Activated T-cell treated with anti-CD3 and anti-CD28 coated beads, Interleukin-2, amount 50 U/mL, for 24 hours (primary cell): Measurements from ENCODE around the gene ADAM12.

Experiments
- DNase-seq: peaks from one replicate; pipeline ENCODE4 v3.0.0-alpha.2; 2020
- H3K27ac Mint-ChIP-seq: 2 replicates; pipeline ENCODE4 v1.8.0; 2020; ENCODE audit warnings: mild to moderate bottlenecking, mixed read lengths
- H3K27me3 Mint-ChIP-seq: 2 replicates; pipeline ENCODE4 v1.8.0; 2020; ENCODE audit warnings: mixed read lengths
- H3K36me3 Mint-ChIP-seq: 2 replicates; pipeline ENCODE4 v1.8.0; 2020; ENCODE audit warnings: low read depth, mixed read lengths
- H3K4me1 Mint-ChIP-seq: 2 replicates; pipeline ENCODE4 v1.8.0; 2020; ENCODE audit warnings: low read depth, mixed read lengths
- H3K4me3 Mint-ChIP-seq: 2 replicates; pipeline ENCODE4 v1.8.0; 2020; ENCODE audit warnings: mild to moderate bottlenecking, moderate library complexity, mixed read lengths
- H3K9me3 Mint-ChIP-seq: 2 replicates; pipeline ENCODE4 v1.8.0; 2020; ENCODE audit warnings: mixed read lengths

Gene ADAM12

DNA sequence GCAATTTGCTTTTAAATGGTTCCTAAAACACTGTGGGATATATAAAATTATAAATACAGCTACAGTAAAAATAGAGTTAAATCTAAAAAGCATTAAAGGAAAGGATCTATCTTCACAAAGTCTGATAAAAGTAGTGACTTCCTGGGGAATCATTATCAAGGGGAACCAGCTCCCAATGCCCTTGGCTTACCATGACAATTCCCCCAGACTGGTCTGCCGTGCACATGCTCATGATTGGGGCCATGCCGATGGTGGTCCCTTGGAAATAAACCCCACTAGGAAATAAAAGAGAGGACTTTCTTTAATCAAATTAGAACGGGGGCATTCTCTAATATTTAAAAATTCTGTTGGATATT lies 290.1 kb downstream of the ADAM12 start:
- H3K4me1 Mint-ChIP-seq: no peaks in the 10 kb centered on the region

DNA sequence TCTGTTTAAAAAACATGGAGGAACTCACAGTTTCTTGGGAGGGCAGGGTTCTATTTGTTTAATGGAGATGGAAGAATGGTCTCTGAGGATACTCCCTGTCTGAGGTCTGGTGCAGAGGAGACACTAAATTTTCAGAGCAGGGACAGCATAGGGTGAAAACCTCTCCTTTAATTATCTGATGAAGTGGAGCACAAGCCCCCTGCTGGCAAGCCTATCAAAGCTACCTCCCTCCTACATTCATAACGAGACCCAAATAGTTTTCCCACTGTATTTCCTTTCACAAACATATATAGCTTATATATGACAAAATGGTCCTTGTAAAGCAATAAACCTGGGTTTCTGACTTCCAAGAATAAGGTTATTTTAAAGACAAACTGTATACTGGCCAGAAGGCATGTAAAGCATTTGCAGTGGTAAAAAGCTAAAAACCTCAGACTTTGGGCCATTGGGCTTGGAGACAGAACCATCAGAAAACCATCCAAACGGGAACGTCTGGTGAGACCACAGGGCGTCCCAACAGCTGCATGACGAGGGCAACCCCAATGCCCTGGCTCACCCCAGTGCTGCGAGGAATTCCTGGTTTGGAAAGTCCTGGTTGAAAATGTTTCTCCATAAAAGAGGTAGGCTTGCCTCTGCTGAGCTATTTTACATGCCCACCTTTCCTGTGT lies 290.6 kb downstream of the ADAM12 start:
- DNase-seq: no peak
- no peaks in the 10 kb centered on the region for H3K36me3 Mint-ChIP-seq
- peaks cover 2% of the 10 kb centered on the region for H3K27me3 Mint-ChIP-seq
- H3K9me3 Mint-ChIP-seq: no peaks in the 10 kb centered on the region
- H3K4me3 Mint-ChIP-seq: no peak overlapping the region
- H3K4me1 Mint-ChIP-seq: no peaks in the 10 kb centered on the region
- H3K27ac Mint-ChIP-seq: no peak overlapping the region

More for the DNA sequence above, 290.1 kb downstream of the ADAM12 start:
- no peak for DNase-seq
- no peaks in the 10 kb centered on the region for H3K36me3 Mint-ChIP-seq
- H3K4me3 Mint-ChIP-seq: no peak overlapping the region
- H3K27ac Mint-ChIP-seq: no peak overlapping the region
- peaks cover 2% of the 10 kb centered on the region for H3K27me3 Mint-ChIP-seq
- no peaks in the 10 kb centered on the region for H3K9me3 Mint-ChIP-seq

DNA sequence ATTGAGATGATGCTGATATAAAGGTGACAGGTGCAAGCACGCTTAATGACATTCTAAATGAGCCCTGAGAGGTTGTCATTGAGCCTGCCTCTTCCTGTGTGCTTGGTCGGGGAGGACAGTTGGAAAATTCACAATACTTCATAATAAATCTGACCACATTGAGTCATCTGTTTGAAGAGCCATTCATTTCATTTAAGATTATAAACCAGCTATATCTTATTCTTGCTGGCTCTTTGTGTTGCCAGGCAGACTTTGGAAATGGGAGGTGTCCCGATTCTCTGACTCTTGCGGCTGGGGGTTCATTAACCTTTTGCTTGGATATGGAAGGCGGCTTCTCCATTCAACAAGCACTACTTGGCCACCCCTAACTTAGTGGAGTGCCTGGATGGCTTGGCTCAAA lies 293.7 kb downstream of the ADAM12 start:
- H3K4me1 Mint-ChIP-seq: no peaks in the 10 kb centered on the region
- H3K27ac Mint-ChIP-seq: no peak overlapping the region
- no peaks in the 10 kb centered on the region for H3K36me3 Mint-ChIP-seq
- H3K27me3 Mint-ChIP-seq: peaks cover 2% of the 10 kb centered on the region
- H3K9me3 Mint-ChIP-seq: no peaks in the 10 kb centered on the region
- no peak for DNase-seq
- no peak overlapping the region for H3K4me3 Mint-ChIP-seq

DNA sequence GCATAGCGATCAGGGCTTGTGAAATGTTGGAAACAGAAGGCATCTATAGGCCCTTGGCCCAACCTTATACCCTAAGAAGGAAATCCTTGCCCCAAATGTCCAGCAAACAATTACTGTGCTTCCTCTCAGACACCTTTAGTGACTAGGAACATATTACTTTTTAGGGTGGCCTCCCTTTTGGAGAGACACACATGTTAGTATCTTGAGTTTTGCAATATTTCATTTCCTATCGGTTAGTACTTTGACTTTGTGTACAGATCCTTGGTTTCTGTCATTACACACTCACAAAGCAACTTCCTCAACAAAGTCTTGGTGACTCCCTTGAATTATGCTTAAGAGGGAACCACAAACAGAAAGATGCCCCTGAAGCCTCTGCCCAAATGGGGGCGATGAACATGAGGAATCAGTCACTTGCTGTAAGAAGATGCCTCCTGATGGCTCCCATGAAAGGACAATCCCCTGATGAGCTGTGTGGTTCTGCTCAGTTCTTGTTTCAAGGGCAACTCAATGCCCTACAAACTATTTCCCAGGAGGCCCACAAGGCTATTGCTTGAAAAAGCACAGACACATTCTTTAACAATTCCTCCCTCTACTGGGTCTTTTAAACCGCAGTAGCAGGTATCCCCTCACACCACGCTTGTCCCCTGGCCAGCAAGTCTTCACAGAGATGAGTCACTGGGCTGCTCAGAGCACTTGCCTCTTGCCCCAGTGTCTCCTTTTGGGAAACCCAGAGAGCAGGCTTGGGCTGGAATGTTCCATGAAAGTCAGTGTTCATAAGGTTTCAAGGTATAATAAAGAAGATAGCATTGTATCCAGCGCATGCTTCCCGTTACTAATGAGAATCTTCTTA lies 295.7 kb downstream of the ADAM12 start:
- Mint-ChIP-seq H3K27me3 (peaks cover 2% of the 10 kb centered on the region), H3K9me3 (no peaks in the 10 kb centered on the region), H3K36me3 (no peaks in the 10 kb centered on the region), H3K4me1 (no peaks in the 10 kb centered on the region), H3K27ac (no peak overlapping the region), H3K4me3 (no peak overlapping the region)
- no peak for DNase-seq

DNA sequence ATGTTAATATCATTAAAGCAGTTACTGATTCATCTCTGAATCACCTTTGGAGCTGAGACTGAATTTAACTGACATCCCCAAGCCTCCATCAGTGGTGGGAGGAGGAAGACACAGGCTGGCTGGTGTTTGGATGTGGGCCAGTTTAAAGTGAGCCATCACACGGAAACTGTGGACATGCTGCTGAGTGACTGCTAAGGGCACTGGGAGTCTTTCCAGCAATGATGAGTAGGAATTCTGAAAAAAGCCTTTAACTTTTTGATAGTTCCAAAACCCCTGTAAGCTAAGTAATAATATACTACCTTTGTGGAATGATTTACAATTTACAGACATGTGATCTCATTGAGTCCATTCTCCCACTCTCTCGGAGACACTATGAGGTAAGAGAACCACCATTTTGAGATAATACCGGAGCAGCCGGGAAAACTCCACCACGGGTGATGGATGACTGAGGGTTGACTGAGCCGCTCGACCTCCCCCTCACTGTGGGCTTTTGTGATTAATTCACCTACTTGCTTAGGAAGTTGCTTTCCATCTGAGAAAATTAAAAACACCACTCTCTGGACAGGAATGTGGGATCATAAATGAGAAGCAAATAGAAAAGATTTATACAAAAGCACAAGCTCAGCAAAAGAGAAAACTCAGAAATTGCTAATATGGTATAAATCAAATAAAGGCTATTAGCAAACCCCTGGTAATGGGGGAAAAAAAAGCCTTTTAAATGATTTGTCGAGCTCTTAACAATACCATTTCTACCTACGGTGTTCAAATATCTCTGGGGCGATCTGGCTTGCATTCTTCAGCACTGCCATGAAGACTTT lies 297.2 kb downstream of the ADAM12 start:
- Mint-ChIP-seq H3K4me1 (no peaks in the 10 kb centered on the region), H3K9me3 (no peaks in the 10 kb centered on the region), H3K27ac (no peak overlapping the region), H3K36me3 (no peaks in the 10 kb centered on the region), H3K4me3 (no peak overlapping the region), H3K27me3 (no peaks in the 10 kb centered on the region)
- DNase-seq: no peak

DNA sequence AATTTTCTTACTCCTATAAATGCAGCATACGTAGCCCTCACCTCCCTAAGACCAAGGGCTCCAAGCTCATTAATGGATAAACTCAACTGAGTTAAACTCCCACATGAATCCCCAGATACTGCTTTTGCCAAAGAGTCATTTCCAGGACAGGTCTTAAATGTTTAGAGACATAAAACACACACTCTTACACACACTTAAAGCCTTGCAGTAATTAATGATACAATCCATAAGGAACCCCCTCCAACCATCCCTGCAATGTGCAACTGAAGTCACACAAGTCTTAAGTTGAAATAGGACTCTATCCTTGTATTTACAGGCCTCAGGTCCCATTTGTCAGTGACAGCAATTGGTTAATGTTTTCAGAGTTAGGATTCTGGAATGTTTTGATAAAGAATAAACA lies 297.8 kb downstream of the ADAM12 start:
- Mint-ChIP-seq H3K4me3 (no peak overlapping the region), H3K4me1 (no peaks in the 10 kb centered on the region), H3K9me3 (no peaks in the 10 kb centered on the region), H3K27ac (no peak overlapping the region), H3K27me3 (no peaks in the 10 kb centered on the region), H3K36me3 (no peaks in the 10 kb centered on the region)
- no peak for DNase-seq

DNA sequence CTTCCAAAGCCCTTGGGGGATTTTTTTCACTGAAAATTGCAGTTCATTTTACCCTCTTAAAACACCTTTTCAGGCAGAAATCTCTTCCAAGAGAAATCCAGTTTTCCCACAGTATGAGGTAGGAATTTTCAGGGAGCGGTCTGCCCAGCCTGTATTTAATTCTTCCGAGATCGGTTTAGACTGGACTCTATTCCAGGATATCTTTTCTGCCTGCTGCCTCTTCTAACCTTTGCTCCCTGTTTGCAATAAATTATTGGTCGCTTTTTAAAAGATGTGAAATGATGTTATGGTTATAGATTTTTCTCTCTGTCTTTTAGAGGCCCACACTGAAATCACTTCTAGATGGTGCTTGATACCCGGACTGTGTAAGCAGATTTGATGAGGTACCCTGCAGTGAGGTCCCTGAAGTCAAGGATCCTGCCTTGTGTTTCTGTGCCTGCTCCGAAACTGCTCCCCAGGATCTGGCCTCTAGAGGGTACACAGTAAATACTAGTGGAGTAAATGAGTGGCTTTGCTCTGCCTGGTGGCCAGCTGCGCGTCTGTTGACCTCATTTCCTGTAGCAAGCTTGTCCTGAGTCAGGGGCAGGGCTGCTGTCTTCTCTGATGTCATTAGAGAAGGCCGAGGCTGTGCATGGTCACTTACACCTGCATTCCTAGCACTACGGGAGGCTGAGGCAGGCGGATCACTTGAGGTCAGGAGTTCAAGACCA lies 300.3 kb downstream of the ADAM12 start:
- H3K9me3 Mint-ChIP-seq: no peaks in the 10 kb centered on the region
- no peaks in the 10 kb centered on the region for H3K27me3 Mint-ChIP-seq
- no peaks in the 10 kb centered on the region for H3K36me3 Mint-ChIP-seq
- H3K27ac Mint-ChIP-seq: no peak overlapping the region
- no peaks in the 10 kb centered on the region for H3K4me1 Mint-ChIP-seq
- DNase-seq: no peak
- no peak overlapping the region for H3K4me3 Mint-ChIP-seq

DNA sequence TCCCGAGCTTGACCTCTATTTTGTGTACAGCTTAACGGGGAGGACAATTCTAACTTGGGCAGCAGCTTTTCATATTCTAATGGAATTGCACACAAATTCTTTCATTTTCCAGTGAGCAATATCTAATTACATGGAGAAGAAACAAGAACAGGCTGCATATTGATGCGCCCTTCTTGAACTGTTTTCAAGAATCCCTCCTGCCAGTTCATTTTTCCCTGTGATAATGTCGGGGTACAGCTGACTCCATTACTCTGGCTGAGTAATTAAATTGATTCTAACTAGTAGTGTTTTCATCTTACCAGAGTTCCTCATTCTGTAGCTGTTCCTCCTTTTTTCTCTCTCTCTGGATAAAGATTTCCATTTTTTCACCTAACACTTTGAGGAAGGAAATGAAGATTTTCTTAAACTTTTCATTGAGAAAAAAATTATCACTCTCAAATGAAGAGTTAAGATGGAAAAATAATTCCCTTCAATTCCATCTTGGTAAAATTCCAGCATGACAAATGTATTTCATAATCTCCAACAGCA lies 301.1 kb downstream of the ADAM12 start:
- no peak overlapping the region for H3K4me3 Mint-ChIP-seq

DNA sequence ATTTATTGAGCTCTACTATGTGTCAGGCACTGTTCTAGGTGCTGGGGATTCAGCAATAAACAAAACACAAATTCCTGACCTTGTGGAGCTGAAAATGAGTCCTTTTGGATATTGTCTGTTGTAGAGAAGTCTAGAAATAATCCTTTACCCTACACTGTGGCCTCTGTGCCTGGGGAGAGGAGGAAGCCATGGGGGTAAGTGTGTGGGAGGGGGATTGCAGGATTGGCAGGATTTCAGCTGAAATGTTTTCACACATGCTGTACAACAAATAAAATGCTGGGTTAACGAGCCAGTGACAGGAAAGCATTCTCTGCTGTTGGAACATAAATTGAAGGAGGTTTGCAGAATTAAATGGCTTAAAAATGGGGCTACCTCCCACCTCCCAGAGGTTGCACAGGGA lies 302.5 kb downstream of the ADAM12 start:
- no peaks in the 10 kb centered on the region for H3K9me3 Mint-ChIP-seq
- no peak overlapping the region for H3K27ac Mint-ChIP-seq
- no peaks in the 10 kb centered on the region for H3K36me3 Mint-ChIP-seq
- H3K4me1 Mint-ChIP-seq: no peaks in the 10 kb centered on the region
- no peak overlapping the region for H3K4me3 Mint-ChIP-seq
- no peak for DNase-seq
- no peaks in the 10 kb centered on the region for H3K27me3 Mint-ChIP-seq

More for the DNA sequence above, 301.1 kb downstream of the ADAM12 start:
- no peaks in the 10 kb centered on the region for H3K36me3 Mint-ChIP-seq
- no peaks in the 10 kb centered on the region for H3K4me1 Mint-ChIP-seq
- no peak overlapping the region for H3K27ac Mint-ChIP-seq
- no peaks in the 10 kb centered on the region for H3K27me3 Mint-ChIP-seq
- no peak for DNase-seq
- no peaks in the 10 kb centered on the region for H3K9me3 Mint-ChIP-seq

DNA sequence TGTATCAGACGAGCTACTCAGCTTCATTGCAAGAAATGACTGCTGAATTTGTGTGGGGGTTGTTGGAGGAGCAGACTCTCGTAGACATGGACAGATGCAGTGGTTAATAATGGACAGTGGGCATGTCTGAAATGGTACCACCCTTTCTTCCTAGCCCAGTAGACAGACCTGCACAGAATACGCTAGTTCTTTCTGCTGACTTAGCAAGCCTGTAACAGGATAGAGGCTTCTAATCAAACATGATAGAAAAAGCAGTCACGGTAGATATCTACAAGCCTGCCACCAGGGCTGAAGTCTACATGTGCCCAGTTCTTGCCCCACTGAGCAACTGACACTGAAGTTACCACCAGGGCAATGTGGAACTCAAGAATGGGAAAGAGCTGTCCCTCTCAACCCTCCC lies 303.9 kb downstream of the ADAM12 start:
- Mint-ChIP-seq H3K27me3 (peaks cover under 1% of the 10 kb centered on the region), H3K9me3 (no peaks in the 10 kb centered on the region), H3K27ac (no peak overlapping the region), H3K4me1 (no peaks in the 10 kb centered on the region), H3K4me3 (no peak overlapping the region), H3K36me3 (no peaks in the 10 kb centered on the region)
- no peak for DNase-seq

DNA sequence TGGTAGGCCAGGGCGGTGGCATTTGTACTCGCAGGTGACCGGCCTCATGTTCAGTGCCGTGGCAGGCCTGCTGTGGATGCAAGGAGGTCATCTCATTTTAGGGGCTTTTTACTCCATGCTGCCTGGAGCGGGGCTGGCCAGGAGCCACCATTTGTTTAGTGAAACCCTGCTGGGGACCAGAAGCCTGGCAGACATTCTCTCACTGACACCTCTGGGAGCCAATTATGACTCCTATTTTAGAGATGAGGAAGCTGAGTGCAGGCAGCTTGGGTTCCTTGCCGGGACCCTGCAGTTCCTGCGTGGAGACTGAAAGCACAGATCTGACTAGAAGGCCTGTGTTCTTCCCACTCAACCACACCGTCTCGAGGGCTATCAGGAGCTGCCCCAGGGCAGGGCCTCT lies 305.3 kb downstream of the ADAM12 start:
- H3K27ac Mint-ChIP-seq: no peak overlapping the region
- H3K27me3 Mint-ChIP-seq: peaks cover 4% of the 10 kb centered on the region
- no peaks in the 10 kb centered on the region for H3K36me3 Mint-ChIP-seq
- no peak overlapping the region for H3K4me3 Mint-ChIP-seq
- no peaks in the 10 kb centered on the region for H3K4me1 Mint-ChIP-seq
- no peaks in the 10 kb centered on the region for H3K9me3 Mint-ChIP-seq
- no peak for DNase-seq

DNA sequence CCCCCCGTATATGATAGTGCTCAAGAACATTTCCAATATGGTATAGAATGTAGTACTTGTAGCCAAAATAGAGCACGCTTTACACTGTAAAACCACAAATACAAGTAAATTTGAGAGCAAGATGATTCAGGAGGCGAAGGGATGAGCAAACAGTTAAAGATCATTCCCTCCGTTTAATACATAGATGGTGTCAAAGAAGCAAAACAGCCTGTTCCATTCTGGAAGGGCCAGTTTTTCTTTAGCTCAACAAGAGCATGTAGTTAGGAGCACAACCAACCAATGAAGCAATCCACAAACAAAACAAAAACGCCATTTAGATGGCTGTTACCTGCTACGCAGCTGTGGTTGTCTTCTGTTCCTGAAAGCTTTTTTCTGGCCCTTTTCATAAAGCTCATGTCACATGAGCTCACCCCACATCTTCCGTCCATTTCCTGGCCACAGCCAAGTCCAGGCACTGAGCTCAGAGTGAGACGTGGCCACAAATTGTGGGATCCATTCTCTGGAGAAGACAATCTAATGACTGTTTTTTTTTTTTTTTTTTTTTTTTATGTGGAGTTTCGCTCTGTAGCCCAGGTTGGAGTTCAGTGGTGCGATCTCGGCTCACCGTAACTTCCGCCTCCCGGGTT lies 306.3 kb downstream of the ADAM12 start:
- H3K27me3 Mint-ChIP-seq: peaks cover 4% of the 10 kb centered on the region
- DNase-seq: no peak
- no peaks in the 10 kb centered on the region for H3K4me1 Mint-ChIP-seq
- H3K36me3 Mint-ChIP-seq: no peaks in the 10 kb centered on the region
- H3K4me3 Mint-ChIP-seq: no peak overlapping the region
- H3K27ac Mint-ChIP-seq: no peak overlapping the region
- H3K9me3 Mint-ChIP-seq: no peaks in the 10 kb centered on the region

DNA sequence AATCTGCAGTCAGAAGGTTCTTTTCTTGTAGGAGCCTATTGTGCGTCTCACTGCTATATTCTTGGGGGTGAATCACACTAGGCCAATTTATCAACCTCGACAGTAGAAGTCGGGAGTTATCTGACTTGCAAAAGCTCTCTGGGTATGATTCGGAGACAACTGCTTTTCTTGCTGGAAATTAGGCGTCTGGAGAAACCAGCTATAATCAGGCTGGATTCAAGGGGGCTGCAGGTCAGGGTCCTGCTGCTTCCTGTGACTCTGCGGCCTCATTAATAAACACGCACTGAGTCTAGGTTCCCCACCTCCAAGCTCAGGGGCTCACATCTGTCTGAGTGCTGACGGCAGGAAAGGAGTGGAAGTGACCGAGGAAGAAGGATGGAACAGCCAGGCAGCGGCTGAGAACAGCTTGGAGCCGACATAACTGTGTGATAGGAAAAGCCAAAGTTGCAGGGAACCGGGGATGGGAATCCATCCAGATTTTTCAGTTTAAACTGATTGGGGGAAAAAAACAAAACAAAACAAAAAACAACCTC lies 307.3 kb downstream of the ADAM12 start:
- H3K27ac Mint-ChIP-seq: no peak overlapping the region
- H3K9me3 Mint-ChIP-seq: no peaks in the 10 kb centered on the region
- H3K4me1 Mint-ChIP-seq: no peaks in the 10 kb centered on the region
- no peak overlapping the region for H3K4me3 Mint-ChIP-seq
- no peaks in the 10 kb centered on the region for H3K36me3 Mint-ChIP-seq
- no peak for DNase-seq
- H3K27me3 Mint-ChIP-seq: peaks cover 7% of the 10 kb centered on the region
